Measurements from ENCODE around the gene MGST2.

Gene MGST2

GRCh38 chr4:139645458-139645857 is 20.2 kb upstream of the MGST2 start:
- no peak for DNase-seq

- no peak for DNase-seq
Measured at GRCh38 chr4:139647184-139647583, 18.4 kb upstream of the MGST2 start.

GRCh38 chr4:139647952-139648351 is 17.7 kb upstream of the MGST2 start:
- no peak for DNase-seq

- peak; percentile 45 for DNase-seq
Measured at GRCh38 chr4:139651282-139652194, 14.1 kb upstream of the MGST2 start.

GRCh38 chr4:139654516-139654915 is 11.1 kb upstream of the MGST2 start:
- no peak for DNase-seq

- DNase-seq, result no peak
Measured at GRCh38 chr4:139655116-139655515, 10.5 kb upstream of the MGST2 start.

- DNase-seq, result peak; percentile 61
Measured at GRCh38 chr4:139656614-139657486, 8.8 kb upstream of the MGST2 start.

GRCh38 chr4:139658185-139658584 is 7.4 kb upstream of the MGST2 start:
- DNase-seq, result no peak

- DNase-seq, result no peak
Measured at GRCh38 chr4:139658586-139659382, 6.8 kb upstream of the MGST2 start.

GRCh38 chr4:139659735-139660424 is 5.7 kb upstream of the MGST2 start:
- DNase-seq, result no peak

- DNase-seq, result no peak
Measured at GRCh38 chr4:139660568-139661043, 5.0 kb upstream of the MGST2 start.

GRCh38 chr4:139663561-139664138 is 2.0 kb upstream of the MGST2 start:
- no peak for DNase-seq

GRCh38 chr4:139664442-139664841 is 1.2 kb upstream of the MGST2 start:
- no peak for DNase-seq

GRCh38 chr4:139665079-139665689 is 435 bp upstream of the MGST2 start:
- no peak for DNase-seq

GRCh38 chr4:139666735-139667281 is 1.2 kb downstream of the MGST2 start:
- DNase-seq, result no peak

GRCh38 chr4:139668036-139668435 is 2.4 kb downstream of the MGST2 start:
- no peak for DNase-seq

GRCh38 chr4:139668658-139669201 is 3.1 kb downstream of the MGST2 start:
- no peak for DNase-seq

GRCh38 chr4:139669335-139669734 is 3.7 kb downstream of the MGST2 start:
- no peak for DNase-seq

- DNase-seq, result no peak
Measured at GRCh38 chr4:139669890-139670289, 4.3 kb downstream of the MGST2 start.

GRCh38 chr4:139670775-139671174 is 5.2 kb downstream of the MGST2 start:
- no peak for DNase-seq

- DNase-seq, result no peak
Measured at GRCh38 chr4:139672215-139672614, 6.6 kb downstream of the MGST2 start.

All from amniotic stem cell (primary cell).